Measurements from ENCODE around the gene AKAP9. TPM values are rescaled to one million over a fixed set of nuclear protein-coding genes. Genes with fewer than 3 reads are reported as not detected.

The AKAP9 gene
- total and polyA plus RNA-seq, 2 donors (not counting 3 experiments of a cell fraction or from before 2014, with no cell fraction given): 9.5 to 51.6 TPM

DNA sequence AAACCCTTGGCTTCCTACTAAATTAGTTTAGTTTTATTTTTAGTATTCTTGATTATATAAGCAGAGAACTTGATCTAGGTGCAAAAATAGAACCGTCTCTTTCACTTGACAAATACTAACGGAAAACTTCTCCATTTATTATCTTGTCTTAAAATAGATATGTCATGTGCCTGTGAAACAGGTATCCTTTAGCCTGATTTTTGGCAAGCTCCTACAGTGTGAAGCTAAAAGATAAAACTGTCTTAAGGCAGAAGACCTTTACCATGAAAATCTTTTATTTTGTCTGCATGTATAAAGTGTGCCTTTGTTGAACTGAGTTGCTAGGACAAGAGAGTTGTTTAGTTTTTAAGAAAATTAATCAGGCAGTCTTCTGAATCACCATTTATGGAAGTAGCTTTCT is 103.0 kb downstream of the AKAP9 start:
- H3K4me1 ChIP-seq (ENCODE audit: control insufficient read depth, extremely low read depth, insufficient read depth, low read length): no peaks in the 10 kb centered on the region
- no peak for DNase-seq (ENCODE audit: low read depth, low spot score)
- no peaks in the 10 kb centered on the region for H3K79me2 ChIP-seq (ENCODE audit: control insufficient read depth, insufficient read depth, low read length)
- no peak overlapping the region for H3K27ac ChIP-seq (ENCODE audit: insufficient read depth, low read depth, low read length)
- H3K4me3 ChIP-seq (replicated peaks in 1 of 3; ENCODE audit: insufficient read depth in 1 of 3, low read depth in 1 of 3, low read length in 3 of 3): no peak overlapping the region
- H3K9ac ChIP-seq (replicated peaks; ENCODE audit: extremely low read depth, insufficient read depth, low read length): no peak overlapping the region
- no TSS peak for BruUV-seq (replicated peaks)
- CTCF ChIA-PET: no interaction called here
- H2AFZ ChIP-seq (ENCODE audit: low read depth, low read length): no peak overlapping the region
- no peaks in the 10 kb centered on the region for H3K27me3 ChIP-seq (ENCODE audit: control insufficient read depth in 2 of 2, insufficient read depth in 2 of 2, low read length in 2 of 2)
- POLR2A ChIA-PET: no interaction called here
- H3K36me3 ChIP-seq (ENCODE audit: control insufficient read depth in 2 of 2, extremely low read depth in 1 of 2, insufficient read depth in 2 of 2, low read length in 2 of 2): peaks cover 6% of the 10 kb centered on the region in 2 experiments
- H3K4me2 ChIP-seq (ENCODE audit: insufficient read depth, low read length): no peak overlapping the region
- intact Hi-C loops (cut with micrococcal nuclease) (no loop called here), dilution Hi-C loops (cut with MboI; ENCODE audit: extremely low pct_ligation_motif_present, low sequenced_read_pairs) (no loop called here)
- H3K9me3 ChIP-seq (replicated peaks; ENCODE audit: control insufficient read depth, insufficient read depth, low read length): no peaks in the 10 kb centered on the region
- H3K9me1 ChIP-seq (replicated peaks; ENCODE audit: control insufficient read depth, extremely low read depth, insufficient read depth, low read length): no peaks in the 10 kb centered on the region
- no peak for FAIRE-seq
- H4K20me1 ChIP-seq (replicated peaks; ENCODE audit: control insufficient read depth, extremely low read depth, insufficient read depth, low read length): no peaks in the 10 kb centered on the region
- TF ChIP-seq, protein P1, sequence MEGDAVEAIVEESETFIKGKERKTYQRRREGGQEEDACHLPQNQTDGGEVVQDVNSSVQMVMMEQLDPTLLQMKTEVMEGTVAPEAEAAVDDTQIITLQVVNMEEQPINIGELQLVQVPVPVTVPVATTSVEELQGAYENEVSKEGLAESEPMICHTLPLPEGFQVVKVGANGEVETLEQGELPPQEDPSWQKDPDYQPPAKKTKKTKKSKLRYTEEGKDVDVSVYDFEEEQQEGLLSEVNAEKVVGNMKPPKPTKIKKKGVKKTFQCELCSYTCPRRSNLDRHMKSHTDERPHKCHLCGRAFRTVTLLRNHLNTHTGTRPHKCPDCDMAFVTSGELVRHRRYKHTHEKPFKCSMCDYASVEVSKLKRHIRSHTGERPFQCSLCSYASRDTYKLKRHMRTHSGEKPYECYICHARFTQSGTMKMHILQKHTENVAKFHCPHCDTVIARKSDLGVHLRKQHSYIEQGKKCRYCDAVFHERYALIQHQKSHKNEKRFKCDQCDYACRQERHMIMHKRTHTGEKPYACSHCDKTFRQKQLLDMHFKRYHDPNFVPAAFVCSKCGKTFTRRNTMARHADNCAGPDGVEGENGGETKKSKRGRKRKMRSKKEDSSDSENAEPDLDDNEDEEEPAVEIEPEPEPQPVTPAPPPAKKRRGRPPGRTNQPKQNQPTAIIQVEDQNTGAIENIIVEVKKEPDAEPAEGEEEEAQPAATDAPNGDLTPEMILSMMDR (IDR thresholded peaks at IDR 0.05; ENCODE audit: extremely low read depth in 1 of 2, insufficient read depth in 1 of 2, low read depth in 1 of 2, low read length in 2 of 2): no peak
- TF ChIP-seq EZH2 (IDR thresholded peaks at IDR 0.05; ENCODE audit: borderline replicate concordance, low read depth, low read length, severe bottlenecking) (no peak), FOS (IDR thresholded peaks at IDR 0.05; ENCODE audit: borderline replicate concordance, insufficient read depth, low read length) (no peak), POLR2AphosphoS5 (IDR thresholded peaks at IDR 0.05; ENCODE audit: insufficient read depth, low read depth, low read length) (no peak), JUN (IDR thresholded peaks at IDR 0.05; ENCODE audit: borderline replicate concordance, insufficient read depth, insufficient read length, low read depth) (no peak), GATA2 (IDR thresholded peaks at IDR 0.05; ENCODE audit: insufficient read depth, insufficient read length, low read depth, low read length) (no peak), MYC (IDR thresholded peaks at IDR 0.05; ENCODE audit: low read depth, low read length) (no peak), POLR2A (IDR thresholded peaks at IDR 0.05; ENCODE audit: low read depth, low read length) (no peak)
- TF ChIP-seq, protein P2, sequence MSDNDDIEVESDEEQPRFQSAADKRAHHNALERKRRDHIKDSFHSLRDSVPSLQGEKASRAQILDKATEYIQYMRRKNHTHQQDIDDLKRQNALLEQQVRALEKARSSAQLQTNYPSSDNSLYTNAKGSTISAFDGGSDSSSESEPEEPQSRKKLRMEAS (IDR thresholded peaks at IDR 0.05; ENCODE audit: insufficient read depth, insufficient read length): no peak

Data from endothelial cell of umbilical vein (primary cell).